IMR-90 (cell line): ENCODE data around the gene OTOG. TPM values are rescaled to one million over a fixed set of nuclear protein-coding genes. Genes with fewer than 3 reads are reported as not detected.

ENCODE experiments used
- ATAC-seq: fragments of 200-7000 bp; cut with Tn5 transposase; 2 replicates; pipeline ENCODE4 v1.9.1; 2020; ENCODE audit warnings: low read depth, mild to moderate bottlenecking, moderate library complexity
- BruUV-seq: library from RNA; stranded (reverse); fragments of 400-500 nt; replicated peaks from 2 replicates; lab custom pipeline; 2021; lab: Mats Ljungman, UMichigan
- CTCF ChIA-PET: fragments of 300-600 bp; formaldehyde crosslinking; extraction: SDS; loops from one replicate; lab custom pipeline; 2021; ENCODE audit warnings: antibody characterized with exemption; lab: Yijun Ruan, JAX
- POLR2A ChIA-PET: fragments of 300-600 bp; sonication (Branson Sonifier 250); formaldehyde crosslinking; loops from one replicate; lab custom pipeline; 2022; ENCODE audit warnings: antibody characterized with exemption; ENCODE audit not compliant: unreplicated experiment; lab: Charles Lee
- DNase-seq: peaks from one replicate; pipeline ENCODE4 v3.0.0; 2013
- H2AFZ ChIP-seq: replicated peaks from 2 replicates; pipeline ENCODE3; 2013; ENCODE audit warnings: low read length, mild to moderate bottlenecking; ENCODE audit not compliant: poor library complexity
- H2AK5ac ChIP-seq: 2 replicates; pipeline ENCODE4 v1.6.1; 2013; ENCODE audit warnings: low read depth, low read length, inconsistent platforms
- H2AK9ac ChIP-seq: replicated peaks from 2 replicates; pipeline ENCODE3; 2013; ENCODE audit warnings: mild to moderate bottlenecking, low read depth, low read length, moderate library complexity; ENCODE audit not compliant: poor library complexity
- H2BK120ac ChIP-seq: 2 replicates; pipeline ENCODE4 v1.6.1; 2013; ENCODE audit warnings: low read depth, low read length, inconsistent platforms
- H2BK15ac ChIP-seq: 3 replicates; pipeline ENCODE4 v1.6.1; 2013; ENCODE audit warnings: low read depth, low read length, inconsistent platforms
- H2BK20ac ChIP-seq: 2 replicates; pipeline ENCODE4 v1.6.1; 2013; ENCODE audit warnings: low read depth, mild to moderate bottlenecking, inconsistent platforms, low read length, moderate library complexity
- H2BK5ac ChIP-seq: 2 replicates; pipeline ENCODE4 v1.6.1; 2013; ENCODE audit warnings: mild to moderate bottlenecking, low read depth, low read length, inconsistent platforms; ENCODE audit not compliant: poor library complexity, severe bottlenecking
- H3K14ac ChIP-seq: replicated peaks from 2 replicates; pipeline ENCODE4 v1.6.1; 2013; ENCODE audit warnings: low read depth, low read length, inconsistent platforms
- H3K18ac ChIP-seq: 2 replicates; pipeline ENCODE4 v1.6.1; 2013; ENCODE audit warnings: low read depth, low read length, control low read depth
- H3K23ac ChIP-seq: 2 replicates; pipeline ENCODE4 v1.6.1; 2013; ENCODE audit warnings: low read depth, low read length, inconsistent platforms
- H3K27ac ChIP-seq: 2 replicates; pipeline ENCODE4 v1.5.1; 2013; ENCODE audit warnings: mild to moderate bottlenecking, control low read depth, low read length; ENCODE audit not compliant: insufficient read depth
- H3K27me3 ChIP-seq: 2 replicates; pipeline ENCODE4 v1.6.1; 2013; ENCODE audit warnings: low read length; ENCODE audit not compliant: control insufficient read depth, insufficient read depth
- H3K36me3 ChIP-seq: 2 replicates; pipeline ENCODE4 v1.6.1; 2013; ENCODE audit warnings: low read length, mixed read lengths; ENCODE audit not compliant: control insufficient read depth, insufficient read depth
- H3K4ac ChIP-seq: 2 replicates; pipeline ENCODE4 v1.6.1; 2013; ENCODE audit warnings: low read depth, low read length, inconsistent platforms
- H3K4me1 ChIP-seq: 2 replicates; pipeline ENCODE4 v1.6.1; 2013; ENCODE audit warnings: low read length, mixed read lengths; ENCODE audit not compliant: control insufficient read depth, insufficient read depth
- H3K4me2 ChIP-seq: 2 replicates; pipeline ENCODE4 v1.6.1; 2013; ENCODE audit warnings: low read depth, mild to moderate bottlenecking, control low read depth, low read length, moderate library complexity
- H3K4me3 ChIP-seq: 2 replicates; pipeline ENCODE4 v1.5.1; 2013; ENCODE audit warnings: low read depth, mild to moderate bottlenecking, control low read depth, low read length, moderate library complexity; ENCODE audit not compliant: insufficient read depth
- H3K56ac ChIP-seq: 2 replicates; pipeline ENCODE4 v1.6.1; 2013; ENCODE audit warnings: low read length, inconsistent platforms; ENCODE audit not compliant: insufficient read depth; ENCODE audit errors: extremely low read depth
- H3K79me1 ChIP-seq, 2 experiments: 2 replicates each; pipeline ENCODE4 v1.6.1; 2013; ENCODE audit warnings: low read length in 2 of 2, inconsistent platforms in 1 of 2, low read depth in 1 of 2
- H3K9ac ChIP-seq: 2 replicates; pipeline ENCODE4 v1.6.1; 2013; ENCODE audit warnings: low read depth, low read length, control low read depth
- H3K9me1 ChIP-seq: 2 replicates; pipeline ENCODE4 v1.6.1; 2013; ENCODE audit warnings: low read length, inconsistent platforms; ENCODE audit not compliant: insufficient read depth
- H3K9me3 ChIP-seq: 2 replicates; pipeline ENCODE4 v1.6.1; 2013; ENCODE audit warnings: low read length; ENCODE audit not compliant: control insufficient read depth, insufficient read depth
- H4K20me1 ChIP-seq: 2 replicates; pipeline ENCODE4 v1.6.1; 2013; ENCODE audit warnings: low read length, inconsistent platforms; ENCODE audit not compliant: insufficient read depth
- H4K5ac ChIP-seq: 2 replicates; pipeline ENCODE4 v1.6.1; 2013; ENCODE audit warnings: mild to moderate bottlenecking, low read depth, low read length, control low read depth
- H4K8ac ChIP-seq, 2 experiments: 2 replicates each; pipeline ENCODE4 v1.6.1; 2013; ENCODE audit warnings: low read depth in 2 of 2, low read length in 2 of 2, control low read depth in 1 of 2, inconsistent platforms in 1 of 2
- H4K91ac ChIP-seq: 2 replicates; pipeline ENCODE4 v1.6.1; 2013; ENCODE audit warnings: low read depth, low read length, inconsistent platforms; ENCODE audit not compliant: insufficient read depth
- CEBPB ChIP-seq: IDR thresholded peaks from 2 replicates; pipeline ENCODE4 v1.6.1; 2012; ENCODE audit warnings: low read depth, low read length, improper control_type of control experiment
- MAFK ChIP-seq: IDR thresholded peaks from 2 replicates; pipeline ENCODE4 v1.6.1; 2012; ENCODE audit warnings: low read depth, low read length, improper control_type of control experiment
- MXI1 ChIP-seq: IDR thresholded peaks from 2 replicates; pipeline ENCODE4 v1.6.1; 2012; ENCODE audit warnings: low read depth, mild to moderate bottlenecking, low read length, moderate library complexity, borderline replicate concordance
- NFE2L2 ChIP-seq: fragments of 150-350 bp; IDR thresholded peaks from 2 replicates; pipeline ENCODE4 v1.6.1; 2016; ENCODE audit warnings: low read depth, mild to moderate bottlenecking, low read length
- POLR2A ChIP-seq: IDR thresholded peaks from 2 replicates; pipeline ENCODE4 v1.6.1; 2012; ENCODE audit warnings: mild to moderate bottlenecking, low read depth, low read length
- WGBS, 2 experiments: methylation state at CpG; one replicate each; pipeline versions ENCODE4 v1.1.5 to v1.1.7; 2013; ENCODE audit warnings: missing lambda C conversion rate in 2 of 2; ENCODE audit not compliant: insufficient read length in 1 of 2; ENCODE audit errors: extremely low coverage in 2 of 2; 5-methylcytosine and 5-hydroxymethylcytosine counted together
- dilution Hi-C: fragments of 300-500 bp; cut with HindIII; formaldehyde crosslinking; loops from one replicate; pipeline ENCODE4 v1.14.3; 2018; ENCODE audit warnings: low sequenced_read_pairs; ENCODE audit not compliant: unreplicated experiment
- in situ Hi-C: fragments of 300-500 bp; cut with MboI; formaldehyde crosslinking; loops from 3 replicates; pipeline ENCODE4 v1.14.3; 2019; ENCODE audit warnings: low sequenced_read_pairs, inconsistent platforms, mixed read lengths
- intact Hi-C: fragments of 100-400 bp; cut with micrococcal nuclease; formaldehyde crosslinking; loops from 2 replicates; pipeline ENCODE4 v1.10.0; 2022
- polyA plus RNA-seq, 3 experiments: library from polyadenylated mRNA; depleted of rRNA; stranded (reverse); fragments of >200 nt; gene quantifications; 2 replicates each; pipeline ENCODE4 v1.2.3, GENCODE V29; 2012; ENCODE audit warnings: low replicate concordance in 1 of 3
- total RNA-seq: library from RNA; depleted of rRNA; stranded (reverse); fragments of >200 nt; gene quantifications from 2 replicates; pipeline ENCODE4 v1.2.3, GENCODE V29; 2012

The OTOG gene
- total and polyA plus RNA-seq, 2 of the 4 experiments (the other 2 are of a cell fraction) = not detected

- POLR2A ChIA-PET = no interaction called here
- Histone ChIP-seq H3K9ac (no peak overlapping the region), H3K14ac (no peak overlapping the region), H3K27ac (no peak overlapping the region), H3K23ac (no peak overlapping the region), H3K4me3 (no peak overlapping the region), H3K4me1 (no peaks in the 10 kb centered on the region), H2BK5ac (no peak overlapping the region), H4K91ac (no peak overlapping the region), H3K9me1 (no peaks in the 10 kb centered on the region), H3K79me1 (no peaks in the 10 kb centered on the region), H2BK15ac (no peak overlapping the region), H2AFZ (no peak overlapping the region), H2BK120ac (no peak overlapping the region), H3K27me3 (peaks cover 3% of the 10 kb centered on the region), H3K4me2 (no peak overlapping the region), H3K36me3 (no peaks in the 10 kb centered on the region), H4K8ac (no peak overlapping the region), H4K20me1 (no peaks in the 10 kb centered on the region), H4K5ac (no peak overlapping the region), H3K56ac (no peak overlapping the region), H2BK20ac (no peak overlapping the region), H2AK5ac (no peak overlapping the region), H3K9me3 (no peaks in the 10 kb centered on the region), H2AK9ac (no peak overlapping the region), H3K4ac (no peak overlapping the region), H3K18ac (no peak overlapping the region)
- BruUV-seq = no TSS peak
- CTCF ChIA-PET = no interaction called here
- dilution Hi-C loops (no loop called here), intact Hi-C loops (no loop called here), in situ Hi-C loops (no loop called here)
- no peak for DNase-seq
- ATAC-seq = no peak
- WGBS, 2 experiments = 76% methylated on average over 2 of the region's 4 CpGs; no CpG with 5 or more reads in 1 of the 2 experiments
- TF ChIP-seq MXI1 (no peak), CEBPB (no peak), NFE2L2 (no peak), POLR2A (no peak), MAFK (no peak)
Observed at GRCh38 chr11:17588721-17589120, 41.7 kb downstream of the OTOG start.
